ENCODE results near the gene MLLT3. TPM values are rescaled to one million over a fixed set of nuclear protein-coding genes. Genes with fewer than 3 reads are reported as not detected.

The MLLT3 gene
- total RNA-seq, 1 donor from 2014 or later: 35.1 TPM

- Histone ChIP-seq H3K79me2 (ENCODE audit: insufficient read depth, low read length) (no peaks in the 10 kb centered on the region), H2AFZ (ENCODE audit: low read depth, low read length) (no peak overlapping the region), H3K36me3 (ENCODE audit: insufficient read depth, low read length) (no peaks in the 10 kb centered on the region), H3K27me3 (ENCODE audit: insufficient read depth, low read length) (no peaks in the 10 kb centered on the region), H4K20me1 (ENCODE audit: insufficient read depth, low read length) (no peaks in the 10 kb centered on the region), H3K4me3 (ENCODE audit: insufficient read depth, low read depth, low read length) (no peak overlapping the region), H3K27ac (ENCODE audit: low read depth, low read length) (no peak overlapping the region), H3K9ac (ENCODE audit: low read length) (no peak overlapping the region), H3K9me3 (ENCODE audit: insufficient read depth, low read depth, low read length) (no peaks in the 10 kb centered on the region), H3K4me2 (ENCODE audit: low read length) (no peak overlapping the region), H3K4me1 (ENCODE audit: insufficient read depth, low read length) (no peaks in the 10 kb centered on the region)
- no peak overlapping the region for H3K27ac Mint-ChIP-seq (ENCODE audit: unreplicated experiment)
- H3K4me3 Mint-ChIP-seq (ENCODE audit: unreplicated experiment): no peak overlapping the region
- TF ChIP-seq CTCF (IDR thresholded peaks at IDR 0.05; ENCODE audit: insufficient read depth, low read depth, low read length): no peak
- no peak for TF ChIP-seq EZH2 (IDR thresholded peaks at IDR 0.05; ENCODE audit: insufficient read depth, low read length)
- H3K4me1 Mint-ChIP-seq (ENCODE audit: low read depth, unreplicated experiment): no peaks in the 10 kb centered on the region
- no peaks in the 10 kb centered on the region for H3K9me3 Mint-ChIP-seq (ENCODE audit: unreplicated experiment)
- DNase-seq (ENCODE audit: low read depth) (no peak), FAIRE-seq (no peak)
- no peaks in the 10 kb centered on the region for H3K36me3 Mint-ChIP-seq (ENCODE audit: low read depth, unreplicated experiment)
- no peaks in the 10 kb centered on the region for H3K27me3 Mint-ChIP-seq (ENCODE audit: low read depth, unreplicated experiment)
These were observed 204.8 kb downstream of the MLLT3 start for GRCh38 chr9:20417373-20418080.

DNA sequence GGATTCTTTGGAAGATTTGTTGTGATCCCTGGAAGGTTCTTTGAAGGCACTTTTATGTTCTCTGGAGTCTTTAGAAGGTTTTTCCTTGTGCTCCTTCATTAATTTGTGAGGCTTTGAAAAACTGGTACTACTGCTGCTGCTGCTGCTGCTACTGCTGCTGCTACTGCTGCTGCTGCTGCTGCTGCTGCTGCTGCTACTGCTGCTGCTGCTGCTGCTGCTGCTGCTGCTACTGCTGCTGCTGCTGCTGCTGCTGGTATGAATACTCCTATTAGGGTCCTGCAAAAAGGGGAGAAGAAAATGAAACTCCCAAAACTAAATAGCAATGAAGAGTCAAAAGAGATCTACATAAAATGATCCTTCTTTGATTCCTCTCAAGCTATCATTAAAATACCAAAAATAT lies 208.1 kb downstream of the MLLT3 start:
- Mint-ChIP-seq H3K9me3 (ENCODE audit: unreplicated experiment) (no peaks in the 10 kb centered on the region), H3K4me1 (ENCODE audit: low read depth, unreplicated experiment) (no peaks in the 10 kb centered on the region), H3K27me3 (ENCODE audit: low read depth, unreplicated experiment) (no peaks in the 10 kb centered on the region), H3K27ac (ENCODE audit: unreplicated experiment) (no peak overlapping the region), H3K4me3 (ENCODE audit: unreplicated experiment) (no peak overlapping the region), H3K36me3 (ENCODE audit: low read depth, unreplicated experiment) (peaks cover 3% of the 10 kb centered on the region)
- no peak for TF ChIP-seq EZH2 (IDR thresholded peaks at IDR 0.05; ENCODE audit: insufficient read depth, low read length)
- TF ChIP-seq CTCF (IDR thresholded peaks at IDR 0.05; ENCODE audit: insufficient read depth, low read depth, low read length): no peak
- H3K9ac ChIP-seq (ENCODE audit: low read length): no peak overlapping the region
- no peak overlapping the region for H2AFZ ChIP-seq (ENCODE audit: low read depth, low read length)
- DNase-seq (ENCODE audit: low read depth): no peak
- H3K79me2 ChIP-seq (ENCODE audit: insufficient read depth, low read length): no peaks in the 10 kb centered on the region
- no peaks in the 10 kb centered on the region for H4K20me1 ChIP-seq (ENCODE audit: insufficient read depth, low read length)
- H3K36me3 ChIP-seq (ENCODE audit: insufficient read depth, low read length): no peaks in the 10 kb centered on the region
- no peak overlapping the region for H3K27ac ChIP-seq (ENCODE audit: low read depth, low read length)
- no peaks in the 10 kb centered on the region for H3K27me3 ChIP-seq (ENCODE audit: insufficient read depth, low read length)
- H3K4me2 ChIP-seq (ENCODE audit: low read length): no peak overlapping the region
- H3K9me3 ChIP-seq (ENCODE audit: insufficient read depth, low read depth, low read length): no peaks in the 10 kb centered on the region
- no peak for FAIRE-seq
- no peak overlapping the region for H3K4me3 ChIP-seq (ENCODE audit: insufficient read depth, low read depth, low read length)
- no peaks in the 10 kb centered on the region for H3K4me1 ChIP-seq (ENCODE audit: insufficient read depth, low read length)
